ENCODE results near the gene RHPN2. TPM values are rescaled to one million over a fixed set of nuclear protein-coding genes. Genes with fewer than 3 reads are reported as not detected.

RHPN2 gene
- total RNA-seq, 1 donor from 2014 or later, result 33.9 TPM

- DNase-seq (ENCODE audit: low spot score, unreplicated experiment), result no peak
- Mint-ChIP-seq H3K9me3 (ENCODE audit: low read depth) (no peaks in the 10 kb centered on the region), H3K4me3 (ENCODE audit: low read depth) (no peak overlapping the region), H3K36me3 (ENCODE audit: insufficient read depth) (peaks cover 24% of the 10 kb centered on the region), H3K27me3 (no peaks in the 10 kb centered on the region), H3K27ac (no peak overlapping the region), H3K4me1 (ENCODE audit: low read depth) (no peaks in the 10 kb centered on the region)
- no peak for TF ChIP-seq CTCF (IDR thresholded peaks at IDR 0.05; ENCODE audit: unreplicated experiment)
These were observed 128.6 kb downstream of the RHPN2 start for GRCh38 chr19:32936065-32936464.

GRCh38 chr19:32935629-32936028 lies 129.1 kb downstream of the RHPN2 start:
- TF ChIP-seq CTCF (IDR thresholded peaks at IDR 0.05; ENCODE audit: unreplicated experiment), result no peak
- H3K36me3 Mint-ChIP-seq (ENCODE audit: insufficient read depth), result peaks cover 26% of the 10 kb centered on the region
- H3K27ac Mint-ChIP-seq, result no peak overlapping the region
- no peaks in the 10 kb centered on the region for H3K9me3 Mint-ChIP-seq (ENCODE audit: low read depth)
- H3K27me3 Mint-ChIP-seq, result no peaks in the 10 kb centered on the region
- no peak for DNase-seq (ENCODE audit: low spot score, unreplicated experiment)
- H3K4me3 Mint-ChIP-seq (ENCODE audit: low read depth), result no peak overlapping the region
- no peaks in the 10 kb centered on the region for H3K4me1 Mint-ChIP-seq (ENCODE audit: low read depth)

GRCh38 chr19:32933571-32933970 lies 131.1 kb downstream of the RHPN2 start:
- no peaks in the 10 kb centered on the region for H3K4me1 Mint-ChIP-seq (ENCODE audit: low read depth)
- no peak for DNase-seq (ENCODE audit: low spot score, unreplicated experiment)
- no peak for TF ChIP-seq CTCF (IDR thresholded peaks at IDR 0.05; ENCODE audit: unreplicated experiment)
- H3K27ac Mint-ChIP-seq, result no peak overlapping the region
- H3K9me3 Mint-ChIP-seq (ENCODE audit: low read depth), result no peaks in the 10 kb centered on the region
- H3K4me3 Mint-ChIP-seq (ENCODE audit: low read depth), result no peak overlapping the region
- H3K27me3 Mint-ChIP-seq, result no peaks in the 10 kb centered on the region
- peaks cover 36% of the 10 kb centered on the region for H3K36me3 Mint-ChIP-seq (ENCODE audit: insufficient read depth)

GRCh38 chr19:32930567-32930966 lies 134.1 kb downstream of the RHPN2 start:
- no peaks in the 10 kb centered on the region for H3K27me3 Mint-ChIP-seq

GRCh38 chr19:32928806-32929205 lies 135.9 kb downstream of the RHPN2 start:
- no peak for TF ChIP-seq CTCF (IDR thresholded peaks at IDR 0.05; ENCODE audit: unreplicated experiment)
- Mint-ChIP-seq H3K27me3 (no peaks in the 10 kb centered on the region), H3K4me3 (ENCODE audit: low read depth) (no peak overlapping the region), H3K4me1 (ENCODE audit: low read depth) (no peaks in the 10 kb centered on the region), H3K27ac (no peak overlapping the region), H3K36me3 (ENCODE audit: insufficient read depth) (peaks cover 36% of the 10 kb centered on the region), H3K9me3 (ENCODE audit: low read depth) (peaks cover 3% of the 10 kb centered on the region)
- DNase-seq (ENCODE audit: low spot score, unreplicated experiment), result no peak

More at GRCh38 chr19:32930567-32930966, 134.1 kb downstream of the RHPN2 start:
- peaks cover 41% of the 10 kb centered on the region for H3K36me3 Mint-ChIP-seq (ENCODE audit: insufficient read depth)
- TF ChIP-seq CTCF (IDR thresholded peaks at IDR 0.05; ENCODE audit: unreplicated experiment), result no peak
- no peak overlapping the region for H3K27ac Mint-ChIP-seq
- H3K4me1 Mint-ChIP-seq (ENCODE audit: low read depth), result no peaks in the 10 kb centered on the region
- no peak overlapping the region for H3K4me3 Mint-ChIP-seq (ENCODE audit: low read depth)
- DNase-seq (ENCODE audit: low spot score, unreplicated experiment), result no peak
- H3K9me3 Mint-ChIP-seq (ENCODE audit: low read depth), result peaks cover 3% of the 10 kb centered on the region

Other genes starting within 250 kb of the RHPN2 start
- 4.6 and 5.4 TPM in 2 replicates for gene SLC7A9, start 195.1 kb downstream of the RHPN2 start, total RNA-seq
- gene CEP89, start 92.9 kb downstream of the RHPN2 start, total RNA-seq, result 41.4 and 47.3 TPM in 2 replicates
- gene FAAP24, start 92.6 kb downstream of the RHPN2 start, total RNA-seq, result 3.4 and 4.7 TPM in 2 replicates
- 13.4 and 15.6 TPM in 2 replicates for gene GPATCH1, start 16.3 kb upstream of the RHPN2 start, total RNA-seq
- not detected in 2 replicates for gene WDR88, start 67.2 kb upstream of the RHPN2 start, total RNA-seq
- gene LRP3, start 129.4 kb upstream of the RHPN2 start, total RNA-seq, result 50.1 and 51.2 TPM in 2 replicates
- gene SLC7A10, start 161.0 kb upstream of the RHPN2 start, total RNA-seq, result 0.48 and 0.98 TPM in 2 replicates
- gene CEBPA, start 237.6 kb upstream of the RHPN2 start, total RNA-seq, result 12.3 and 12.5 TPM in 2 replicates